OCI-LY3 (cell line): ENCODE results near the gene MYO1E.

Source experiments
- CTCF ChIP-seq: fragments of 200-600, 300-600 bp; sonication (generic); IDR thresholded peaks from 2 replicates; pipeline ENCODE4 v1.5.1; 2014; ENCODE audit warnings: antibody characterized with exemption, low read length, low read depth
- EZH2phosphoT487 ChIP-seq: fragments of 200-600 bp; shearing (Covaris generic); IDR thresholded peaks from 2 replicates; pipeline ENCODE4 v1.6.1; 2018; ENCODE audit warnings: antibody characterized with exemption, mixed run types, low read depth

GRCh38 chr15:59255680-59256336 is 116.9 kb downstream of the MYO1E start:
- TF ChIP-seq CTCF (no peak), EZH2phosphoT487 (no peak)
